Astrocyte of the hippocampus (primary cell): ENCODE measurements around the gene CCNDBP1.
"Not testable (repeated sequence)": the region's sequence is repeated elsewhere in the genome, so short reads cannot be mapped to it uniquely, and the experiment has no call there.

Experiments used
- DNase-seq: peaks from one replicate; pipeline ENCODE4 v3.0.0; 2011; ENCODE audit warnings: low read depth, low spot score

Gene CCNDBP1

GRCh38 chr15:43193710-43194109 lies 8.5 kb downstream of the CCNDBP1 start:
- DNase-seq = no peak

GRCh38 chr15:43194795-43195194 lies 9.6 kb downstream of the CCNDBP1 start:
- DNase-seq = no peak

- no peak for DNase-seq
Observed at GRCh38 chr15:43196760-43197548, 11.8 kb downstream of the CCNDBP1 start.

- not testable (repeated sequence) for DNase-seq
Observed at GRCh38 chr15:43197773-43198172, 12.6 kb downstream of the CCNDBP1 start.

GRCh38 chr15:43198556-43198955 lies 13.4 kb downstream of the CCNDBP1 start:
- not testable (repeated sequence) for DNase-seq

GRCh38 chr15:43198992-43199391 lies 13.8 kb downstream of the CCNDBP1 start:
- no peak for DNase-seq

GRCh38 chr15:43199945-43200488 lies 14.8 kb downstream of the CCNDBP1 start:
- no peak for DNase-seq

GRCh38 chr15:43204016-43204901 lies 19.1 kb downstream of the CCNDBP1 start:
- DNase-seq = peak; percentile 77

GRCh38 chr15:43206054-43206453 lies 20.9 kb downstream of the CCNDBP1 start:
- DNase-seq = no peak

- no peak for DNase-seq
Observed at GRCh38 chr15:43207024-43207423, 21.8 kb downstream of the CCNDBP1 start.

GRCh38 chr15:43208052-43209002 lies 23.1 kb downstream of the CCNDBP1 start:
- DNase-seq = no peak

- DNase-seq = peak; percentile 24
Observed at GRCh38 chr15:43209059-43209824, 24.0 kb downstream of the CCNDBP1 start.

- DNase-seq = no peak
Observed at GRCh38 chr15:43210172-43210745, 25.1 kb downstream of the CCNDBP1 start.

GRCh38 chr15:43210807-43211206 lies 25.6 kb downstream of the CCNDBP1 start:
- no peak for DNase-seq

GRCh38 chr15:43211224-43211735 lies 26.1 kb downstream of the CCNDBP1 start:
- no peak for DNase-seq

- DNase-seq = no peak
Observed at GRCh38 chr15:43212299-43212698, 27.1 kb downstream of the CCNDBP1 start.

- no peak for DNase-seq
Observed at GRCh38 chr15:43212951-43213350, 27.7 kb downstream of the CCNDBP1 start.

- no peak for DNase-seq
Observed at GRCh38 chr15:43213466-43213865, 28.3 kb downstream of the CCNDBP1 start.

GRCh38 chr15:43214169-43214568 lies 29.0 kb downstream of the CCNDBP1 start:
- no peak for DNase-seq
